CD4-positive, alpha-beta T cell treated with Interleukin-15 for 4 hours (primary cell): Measurements from ENCODE around the gene OR8U1.
"Not testable (repeated sequence)": the region's sequence is repeated elsewhere in the genome, so short reads cannot be mapped to it uniquely, and the experiment has no call there.

Source experiments
- DNase-seq: peaks from one replicate; pipeline ENCODE4 v3.0.0-alpha.2; 2020; ENCODE audit warnings: low spot score

The OR8U1 gene

GRCh38 chr11:56375324-56375723 lies at the start of gene OR8U1:
OR8U1 (plus strand) TSS chr11:56375624; CDS start chr11:56375624, 0 bp downstream.
- no peak for DNase-seq

GRCh38 chr11:56331861-56332491 lies 43.4 kb upstream of the OR8U1 start:
- no peak for DNase-seq

GRCh38 chr11:56333156-56333555 lies 42.3 kb upstream of the OR8U1 start:
- no peak for DNase-seq

- no peak for DNase-seq
Observed at GRCh38 chr11:56340289-56340688, 35.1 kb upstream of the OR8U1 start.

DNA sequence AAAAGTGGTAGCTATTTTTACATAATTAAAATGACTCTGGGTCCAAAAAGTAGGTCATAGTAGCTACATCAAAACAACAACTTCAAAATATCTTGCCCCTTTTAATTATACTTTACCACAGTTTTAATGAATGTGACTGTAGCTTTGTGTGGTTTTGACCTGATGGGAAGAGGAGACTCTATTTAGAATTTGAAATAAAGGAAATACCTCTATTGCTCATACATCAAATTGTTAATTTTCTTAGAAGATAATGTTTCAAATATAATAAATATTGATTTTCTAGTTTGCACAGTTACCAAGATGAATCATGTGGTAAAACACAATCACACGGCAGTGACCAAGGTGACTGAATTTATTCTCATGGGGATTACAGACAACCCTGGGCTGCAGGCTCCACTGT lies 29.7 kb upstream of the OR8U1 start, which contains the start of gene OR8K1:
Gene OR8K1, plus strand, starts transcription at position 301 of the 400 bp plus-strand sequence. Its CDS starts 0 bp downstream, at position 301.
- DNase-seq = no peak

DNA sequence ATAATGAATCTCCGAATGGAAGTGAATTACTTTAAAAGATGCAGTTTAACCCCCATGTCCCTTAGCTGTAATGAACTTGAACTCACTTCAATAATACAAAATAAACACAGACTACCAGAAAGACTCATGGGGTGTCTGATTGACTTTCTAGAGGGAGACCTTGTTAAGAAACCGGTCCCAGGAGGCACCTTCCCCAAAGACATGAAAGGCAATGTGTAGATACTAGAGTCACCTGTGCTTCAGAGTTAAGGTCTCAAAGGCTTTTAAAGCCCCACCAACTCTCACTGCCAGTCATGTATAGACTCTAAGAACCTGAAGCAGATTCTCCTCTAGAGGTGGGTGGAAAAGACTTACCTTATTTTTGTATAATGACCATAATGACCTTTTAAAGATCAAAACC lies 21.4 kb upstream of the OR8U1 start, which contains the start of gene OR8J1:
Gene OR8J1, plus strand, starts transcription at position 301 of the 400 bp plus-strand sequence. CDS start 5,956 bp downstream, outside the sequence.
- DNase-seq = no peak

GRCh38 chr11:56380120-56380519 lies 4.7 kb downstream of the OR8U1 start:
- DNase-seq = no peak

DNA sequence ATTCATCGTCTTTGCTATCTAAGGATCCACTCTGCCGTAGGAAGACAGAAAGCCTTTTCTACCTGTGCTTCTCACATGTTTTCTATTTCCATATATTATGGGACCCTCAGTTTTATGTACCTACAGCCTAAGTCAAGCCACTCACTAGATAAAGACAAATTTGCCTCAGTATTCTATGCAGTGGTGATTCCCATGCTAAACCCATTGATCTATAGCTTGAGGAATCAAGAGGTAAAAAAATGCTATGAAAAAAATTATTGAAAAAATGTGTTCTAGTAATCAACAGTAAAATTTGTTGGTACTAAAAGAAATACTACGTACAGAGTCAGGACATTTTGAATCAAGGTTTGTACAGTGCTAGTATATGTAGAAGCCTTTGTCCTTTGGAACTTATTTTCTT lies 19.0 kb downstream of the OR8U1 start:
- no peak for DNase-seq

DNA sequence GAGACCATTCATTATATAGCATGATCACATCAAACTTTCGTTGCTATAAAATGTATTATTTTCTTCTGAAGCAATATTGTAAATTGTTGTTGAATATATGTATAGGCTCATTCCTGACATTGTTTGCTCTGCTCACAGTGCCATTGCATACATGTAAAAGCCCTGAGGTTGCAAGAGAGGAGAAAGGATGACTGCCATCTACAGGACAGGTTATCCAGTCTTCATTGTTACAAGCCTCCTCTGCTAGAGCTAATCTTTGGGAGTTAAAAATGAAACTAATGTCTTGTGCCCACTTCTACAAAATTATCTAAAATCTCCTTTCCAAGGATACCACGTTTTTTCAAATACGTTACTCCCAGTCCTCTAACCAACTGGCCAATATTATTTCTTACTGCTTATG lies 20.6 kb downstream of the OR8U1 start:
- DNase-seq = no peak

DNA sequence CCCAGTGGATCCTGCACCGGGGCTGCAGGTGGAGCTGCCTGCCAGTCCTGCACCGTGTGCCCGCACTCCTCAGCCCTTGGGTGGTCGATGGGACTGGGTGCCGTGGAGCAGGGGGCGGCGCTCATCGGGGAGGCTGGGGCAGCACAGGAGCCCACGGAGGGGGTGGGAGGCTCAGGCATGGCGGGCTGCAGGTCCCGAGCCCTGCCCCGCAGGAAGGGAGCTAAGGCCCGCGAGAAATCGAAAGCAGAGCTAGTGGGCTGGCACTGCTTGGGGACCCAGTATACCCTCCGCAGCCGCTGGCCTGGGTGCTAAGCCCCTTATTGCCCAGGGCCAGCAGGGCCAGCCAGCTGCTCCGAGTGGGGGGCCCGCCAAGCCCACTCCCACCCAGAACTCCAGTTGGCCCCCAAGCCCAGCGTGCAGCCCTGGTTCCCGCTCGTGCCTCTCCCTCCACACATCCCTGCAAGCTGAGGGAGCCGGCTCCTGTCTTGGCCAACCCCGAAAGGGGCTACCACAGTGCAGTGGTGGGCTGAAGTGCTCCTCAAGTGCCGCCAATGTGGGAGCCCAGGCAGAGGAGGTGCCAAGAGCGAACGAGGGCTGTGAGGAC lies 26.5 kb downstream of the OR8U1 start:
- DNase-seq = not testable (repeated sequence)

GRCh38 chr11:56404393-56404792 lies 29.0 kb downstream of the OR8U1 start:
- no peak for DNase-seq

GRCh38 chr11:56410801-56411200 lies 35.4 kb downstream of the OR8U1 start:
- no peak for DNase-seq

- DNase-seq = no peak
Observed at GRCh38 chr11:56412396-56412795, 37.0 kb downstream of the OR8U1 start, which contains the start of gene OR5AL1. OR5AL1 (plus strand) TSS chr11:56412696.
